Endothelial cell of umbilical vein (primary cell): ENCODE data around the gene PDE3B. TPM values are rescaled to one million over a fixed set of nuclear protein-coding genes. Genes with fewer than 3 reads are reported as not detected.

ENCODE experiments used
- BruUV-seq: library from RNA; stranded (reverse); fragments of 400-500 nt; replicated peaks from 2 replicates; lab custom pipeline; 2021; lab: Mats Ljungman, UMichigan
- CTCF ChIA-PET: fragments of 300-600, 350-600 bp; sonication (Branson Sonifier 250); formaldehyde crosslinking; loops from one replicate; lab custom pipeline; 2021; ENCODE audit warnings: antibody characterized with exemption, inconsistent platforms; lab: Charles Lee
- POLR2A ChIA-PET: fragments of 300-600, 350-600 bp; sonication (Branson Sonifier 250); formaldehyde crosslinking; loops from one replicate; lab custom pipeline; 2021; ENCODE audit warnings: antibody characterized with exemption, inconsistent platforms; lab: Charles Lee
- DNase-seq: peaks from one replicate; pipeline ENCODE4 v3.0.0-alpha.2; 2011; ENCODE audit warnings: low read depth, low spot score
- FAIRE-seq: peaks from 2 replicates; lab custom pipeline; 2011; peaks lifted over from hg19 to GRCh38; lab: Jason Lieb, UNC
- H2AFZ ChIP-seq: 2 replicates; pipeline ENCODE4 v1.6.0; 2012; ENCODE audit warnings: low read depth, low read length, control low read depth, inconsistent platforms
- H3K27ac ChIP-seq: 2 replicates; pipeline ENCODE4 v1.5.1; 2011; ENCODE audit warnings: low read depth, mild to moderate bottlenecking, control low read depth, low read length, moderate library complexity; ENCODE audit not compliant: insufficient read depth
- H3K27me3 ChIP-seq, 2 experiments: 2 replicates each; pipeline versions ENCODE4 v1.6.0 to v1.6.1; 2011; ENCODE audit warnings: low read length in 2 of 2, mixed read lengths in 1 of 2; ENCODE audit not compliant: control insufficient read depth in 2 of 2, insufficient read depth in 2 of 2
- H3K36me3 ChIP-seq, 2 experiments: 2 replicates in 1 of 2; 3 replicates in 1 of 2; pipeline ENCODE4 v1.5.1; 2011; ENCODE audit warnings: low read length in 2 of 2, mild to moderate bottlenecking in 1 of 2, moderate library complexity in 1 of 2; ENCODE audit not compliant: control insufficient read depth in 2 of 2, insufficient read depth in 2 of 2; ENCODE audit errors: extremely low read depth in 1 of 2
- H3K4me1 ChIP-seq: 3 replicates; pipeline ENCODE4 v1.5.1; 2011; ENCODE audit warnings: mild to moderate bottlenecking, low read length; ENCODE audit not compliant: control insufficient read depth, insufficient read depth; ENCODE audit errors: extremely low read depth
- H3K4me2 ChIP-seq: 2 replicates; pipeline ENCODE4 v1.6.1; 2011; ENCODE audit warnings: low read length, control low read depth, mixed read lengths; ENCODE audit not compliant: insufficient read depth
- H3K4me3 ChIP-seq, 3 experiments: fragments of 200-600 bp in 1 of 3; sonication (generic), shearing (Covaris generic) in 1 of 3; replicated peaks in 1 of 3; 2 replicates each; pipeline ENCODE4 v1.5.1; 2011 to 2016; ENCODE audit warnings: control low read depth in 3 of 3, low read length in 3 of 3, mild to moderate bottlenecking in 2 of 3, inconsistent platforms in 1 of 3, low read depth in 1 of 3, moderate library complexity in 1 of 3; ENCODE audit not compliant: insufficient read depth in 1 of 3
- H3K79me2 ChIP-seq: 2 replicates; pipeline ENCODE4 v1.6.0; 2012; ENCODE audit warnings: low read length, inconsistent platforms; ENCODE audit not compliant: control insufficient read depth, insufficient read depth
- H3K9ac ChIP-seq: replicated peaks from 2 replicates; pipeline ENCODE3; 2011; ENCODE audit warnings: low read length, control low read depth; ENCODE audit not compliant: insufficient read depth; ENCODE audit errors: extremely low read depth
- H3K9me1 ChIP-seq: replicated peaks from 3 replicates; pipeline ENCODE4 v1.6.0; 2011; ENCODE audit warnings: mild to moderate bottlenecking, low read length; ENCODE audit not compliant: control insufficient read depth, insufficient read depth; ENCODE audit errors: extremely low read depth
- H3K9me3 ChIP-seq: replicated peaks from 2 replicates; pipeline ENCODE4 v1.5.1; 2012; ENCODE audit warnings: low read length, inconsistent platforms; ENCODE audit not compliant: control insufficient read depth, insufficient read depth
- H4K20me1 ChIP-seq: replicated peaks from 2 replicates; pipeline ENCODE3; 2011; ENCODE audit warnings: mild to moderate bottlenecking, low read length; ENCODE audit not compliant: control insufficient read depth, insufficient read depth; ENCODE audit errors: extremely low read depth
- EZH2 ChIP-seq: IDR thresholded peaks from 2 replicates; pipeline ENCODE4 v1.6.1; 2012; ENCODE audit warnings: borderline replicate concordance, low read depth, mild to moderate bottlenecking, moderate library complexity, low read length, inconsistent platforms; ENCODE audit not compliant: severe bottlenecking
- FOS ChIP-seq: IDR thresholded peaks from 2 replicates; pipeline ENCODE4 v1.6.1; 2011; ENCODE audit warnings: mild to moderate bottlenecking, low read length, moderate library complexity, borderline replicate concordance; ENCODE audit not compliant: insufficient read depth
- GATA2 ChIP-seq: IDR thresholded peaks from 2 replicates; pipeline ENCODE4 v1.7.0; 2011; ENCODE audit warnings: low read depth, mild to moderate bottlenecking, moderate library complexity, mixed read lengths, low read length; ENCODE audit not compliant: insufficient read length, insufficient read depth
- JUN ChIP-seq: IDR thresholded peaks from 2 replicates; pipeline ENCODE4 v1.6.1; 2011; ENCODE audit warnings: borderline replicate concordance, low read depth; ENCODE audit not compliant: insufficient read length, insufficient read depth
- MYC ChIP-seq: IDR thresholded peaks from one replicate; pipeline ENCODE4 v1.6.1; 2011; ENCODE audit warnings: mild to moderate bottlenecking, low read depth, low read length
- POLR2A ChIP-seq: IDR thresholded peaks from 2 replicates; pipeline ENCODE4 v1.6.1; 2012; ENCODE audit warnings: low read depth, mild to moderate bottlenecking, control low read depth, low read length
- POLR2AphosphoS5 ChIP-seq: IDR thresholded peaks from 2 replicates; pipeline ENCODE4 v1.6.1; 2012; ENCODE audit warnings: low read depth, mild to moderate bottlenecking, control low read depth, low read length, moderate library complexity; ENCODE audit not compliant: insufficient read depth
- dilution Hi-C: fragments of 300-500 bp; cut with MboI; formaldehyde crosslinking; loops from one replicate; pipeline ENCODE4 v1.15.0; 2019; ENCODE audit warnings: low sequenced_read_pairs; ENCODE audit not compliant: extremely low pct_ligation_motif_present
- intact Hi-C: fragments of 100-400 bp; cut with micrococcal nuclease; formaldehyde crosslinking; loops from one replicate; pipeline ENCODE4 v1.10.0; 2022
- polyA plus RNA-seq, 4 experiments: library from polyadenylated mRNA; depleted of rRNA in 3 of 4; stranded (reverse) in 3 of 4; unstranded in 1 of 4; fragments of >200 nt; gene quantifications; 2 replicates each; pipeline versions ENCODE4 v1.2.1 to v1.2.3, GENCODE V29; 2011 to 2012; ENCODE audit warnings: missing spikeins in 1 of 4
- total RNA-seq: library from RNA; stranded (reverse); gene quantifications from 2 replicates; pipeline ENCODE4 v1.2.3, GENCODE V29; 2021
- TF ChIP-seq, protein P1 (sequence below): IDR thresholded peaks from 2 replicates; pipeline ENCODE4 v1.6.1; 2011; ENCODE audit not compliant: insufficient read depth, insufficient read length
- TF ChIP-seq, protein P2 (sequence below), 2 donors: IDR thresholded peaks; 1 replicate in 1 of 2; 2 replicates in 1 of 2; pipeline ENCODE4 v1.5.1; 2011; ENCODE audit warnings: low read length in 2 of 2, mild to moderate bottlenecking in 2 of 2, moderate library complexity in 2 of 2, control low read depth in 1 of 2, inconsistent platforms in 1 of 2, low read depth in 1 of 2; ENCODE audit not compliant: insufficient read depth in 1 of 2; ENCODE audit errors: extremely low read depth in 1 of 2

The PDE3B gene
- total and polyA plus RNA-seq, 2 donors (not counting 3 experiments of a cell fraction or from before 2014, with no cell fraction given) = 0.26 to 1.9 TPM

DNA sequence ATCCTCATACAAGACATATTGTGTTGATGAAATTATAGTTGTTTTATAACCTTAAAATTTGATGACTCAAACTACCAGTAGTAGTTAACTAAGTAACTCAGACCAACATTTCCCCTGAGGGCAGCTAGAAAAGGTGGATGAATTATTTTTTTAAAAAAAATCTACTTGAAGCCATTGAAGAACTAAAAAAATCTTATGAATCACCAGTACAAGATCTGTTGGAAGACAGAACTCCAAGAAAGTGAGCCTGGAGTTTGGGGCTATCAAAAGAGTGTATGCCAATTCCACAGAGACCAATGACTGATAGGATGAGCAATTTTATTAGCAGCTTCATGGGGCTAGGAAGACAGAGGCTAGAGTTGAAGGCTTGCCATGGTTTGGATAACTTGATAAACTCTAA, 176.0 kb downstream of the PDE3B start:
- no peak overlapping the region for H3K4me2 ChIP-seq

More for the DNA sequence above, 176.0 kb downstream of the PDE3B start:
- Histone ChIP-seq H3K36me3 (no peaks in the 10 kb centered on the region), H3K4me1 (no peaks in the 10 kb centered on the region), H3K4me3 (no peak overlapping the region), H3K9ac (no peak overlapping the region), H3K27me3 (no peaks in the 10 kb centered on the region), H3K9me1 (no peaks in the 10 kb centered on the region), H3K27ac (no peak overlapping the region), H2AFZ (no peak overlapping the region), H4K20me1 (no peaks in the 10 kb centered on the region), H3K79me2 (no peaks in the 10 kb centered on the region), H3K9me3 (no peaks in the 10 kb centered on the region)
- CTCF ChIA-PET = no interaction called here
- BruUV-seq = no TSS peak
- DNase-seq (no peak), FAIRE-seq (no peak)
- intact Hi-C loops = no loop called here
- dilution Hi-C loops = no loop called here
- TF ChIP-seq POLR2A (no peak), POLR2AphosphoS5 (no peak), MYC (no peak), JUN (no peak), GATA2 (no peak), EZH2 (no peak), FOS (no peak)
- TF ChIP-seq, protein P1, sequence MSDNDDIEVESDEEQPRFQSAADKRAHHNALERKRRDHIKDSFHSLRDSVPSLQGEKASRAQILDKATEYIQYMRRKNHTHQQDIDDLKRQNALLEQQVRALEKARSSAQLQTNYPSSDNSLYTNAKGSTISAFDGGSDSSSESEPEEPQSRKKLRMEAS = no peak
- TF ChIP-seq, protein P2, sequence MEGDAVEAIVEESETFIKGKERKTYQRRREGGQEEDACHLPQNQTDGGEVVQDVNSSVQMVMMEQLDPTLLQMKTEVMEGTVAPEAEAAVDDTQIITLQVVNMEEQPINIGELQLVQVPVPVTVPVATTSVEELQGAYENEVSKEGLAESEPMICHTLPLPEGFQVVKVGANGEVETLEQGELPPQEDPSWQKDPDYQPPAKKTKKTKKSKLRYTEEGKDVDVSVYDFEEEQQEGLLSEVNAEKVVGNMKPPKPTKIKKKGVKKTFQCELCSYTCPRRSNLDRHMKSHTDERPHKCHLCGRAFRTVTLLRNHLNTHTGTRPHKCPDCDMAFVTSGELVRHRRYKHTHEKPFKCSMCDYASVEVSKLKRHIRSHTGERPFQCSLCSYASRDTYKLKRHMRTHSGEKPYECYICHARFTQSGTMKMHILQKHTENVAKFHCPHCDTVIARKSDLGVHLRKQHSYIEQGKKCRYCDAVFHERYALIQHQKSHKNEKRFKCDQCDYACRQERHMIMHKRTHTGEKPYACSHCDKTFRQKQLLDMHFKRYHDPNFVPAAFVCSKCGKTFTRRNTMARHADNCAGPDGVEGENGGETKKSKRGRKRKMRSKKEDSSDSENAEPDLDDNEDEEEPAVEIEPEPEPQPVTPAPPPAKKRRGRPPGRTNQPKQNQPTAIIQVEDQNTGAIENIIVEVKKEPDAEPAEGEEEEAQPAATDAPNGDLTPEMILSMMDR (IDR thresholded peaks at IDR 0.05; ENCODE audit: extremely low read depth in 1 of 2, insufficient read depth in 1 of 2, low read depth in 1 of 2, low read length in 2 of 2) = no peak
- POLR2A ChIA-PET = no interaction called here
